GM06990 (cell line): ENCODE results near the gene EPHB1.
A peak's percentile ranks its signal among the peaks of the same experiment; 100 is the strongest.

Experiments used
- DNase-seq: peaks from one replicate; pipeline ENCODE4 v3.0.0-alpha.2; 2011; ENCODE audit not compliant: insufficient read length; ENCODE audit errors: extremely low read depth
- H3K27me3 ChIP-seq: replicated peaks from 2 replicates; pipeline ENCODE4 v1.6.0; 2011; ENCODE audit warnings: low read length; ENCODE audit not compliant: control insufficient read depth, insufficient read depth
- H3K36me3 ChIP-seq: 2 replicates; pipeline ENCODE4 v1.5.1; 2011; ENCODE audit warnings: low read length; ENCODE audit not compliant: control insufficient read depth, insufficient read depth
- H3K4me3 ChIP-seq: replicated peaks from 2 replicates; pipeline ENCODE4 v1.5.1; 2011; ENCODE audit warnings: low read depth, mild to moderate bottlenecking, control low read depth, low read length
- CTCF ChIP-seq: IDR thresholded peaks from 2 replicates; pipeline ENCODE4 v1.5.1; 2011; ENCODE audit warnings: low read length, control low read depth, mild to moderate bottlenecking, inconsistent platforms; ENCODE audit not compliant: insufficient read depth, poor library complexity, severe bottlenecking

EPHB1 gene

DNA sequence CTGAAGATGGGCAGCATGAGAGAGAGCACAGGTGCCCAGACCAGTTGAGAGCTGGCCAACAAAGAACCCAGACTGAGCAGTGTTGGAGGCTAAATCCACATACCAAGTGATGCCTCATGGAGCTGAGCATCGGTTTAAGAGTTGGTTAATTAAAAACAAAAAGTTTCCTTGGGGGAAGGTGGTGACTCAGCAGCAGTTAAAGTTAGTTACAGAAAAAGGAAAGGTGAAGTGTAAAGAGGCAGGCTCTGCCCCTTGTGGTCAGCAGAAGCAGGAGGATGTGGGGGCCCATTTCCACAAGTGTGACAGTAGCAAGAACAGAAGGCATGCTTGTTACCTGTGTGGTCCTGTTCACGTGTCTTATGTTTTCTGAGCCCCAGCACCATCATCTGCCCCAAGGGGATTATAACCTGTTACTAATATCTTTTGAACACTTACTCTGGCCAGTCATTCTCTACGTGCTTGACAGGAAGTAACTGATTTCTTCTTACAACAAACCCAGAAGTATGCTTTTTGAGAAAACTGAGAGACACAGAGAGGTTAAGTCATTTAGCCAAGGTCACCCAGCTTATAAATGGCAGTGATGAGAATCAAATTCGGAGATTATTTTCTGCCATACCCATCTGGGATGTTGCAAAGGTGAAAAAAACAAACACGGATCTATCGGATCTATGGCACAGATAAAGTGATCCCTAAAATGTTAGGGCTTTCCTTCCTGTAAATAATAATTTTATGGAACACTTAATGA, 91.0 kb downstream of the EPHB1 start:
- Histone ChIP-seq H3K4me3 (no peak overlapping the region), H3K36me3 (no peaks in the 10 kb centered on the region), H3K27me3 (no peaks in the 10 kb centered on the region)
- peak; percentile 25 for DNase-seq
- peak; percentile 48 for TF ChIP-seq CTCF

DNA sequence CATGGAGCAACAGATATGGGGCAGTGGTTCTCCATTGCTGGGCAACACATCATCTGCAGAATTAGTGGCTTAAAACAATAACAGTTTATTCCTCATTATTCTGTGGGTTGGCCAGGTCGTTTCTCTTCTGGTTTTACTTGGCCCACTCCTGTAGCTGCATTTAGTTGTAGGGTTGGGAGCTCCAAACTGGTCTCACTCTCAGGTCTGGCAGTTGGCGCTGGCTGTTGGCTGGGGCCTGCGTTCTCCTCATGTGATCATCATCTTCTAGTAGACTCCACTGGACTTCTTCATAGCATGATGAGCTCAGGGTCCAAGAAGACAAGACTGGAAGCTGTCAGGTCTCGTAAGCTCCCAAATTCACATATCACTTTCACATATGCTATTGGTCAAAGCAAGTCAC, 91.9 kb downstream of the EPHB1 start:
- no peak for TF ChIP-seq CTCF
- no peaks in the 10 kb centered on the region for H3K27me3 ChIP-seq
- no peak overlapping the region for H3K4me3 ChIP-seq
- no peak for DNase-seq
- no peaks in the 10 kb centered on the region for H3K36me3 ChIP-seq

DNA sequence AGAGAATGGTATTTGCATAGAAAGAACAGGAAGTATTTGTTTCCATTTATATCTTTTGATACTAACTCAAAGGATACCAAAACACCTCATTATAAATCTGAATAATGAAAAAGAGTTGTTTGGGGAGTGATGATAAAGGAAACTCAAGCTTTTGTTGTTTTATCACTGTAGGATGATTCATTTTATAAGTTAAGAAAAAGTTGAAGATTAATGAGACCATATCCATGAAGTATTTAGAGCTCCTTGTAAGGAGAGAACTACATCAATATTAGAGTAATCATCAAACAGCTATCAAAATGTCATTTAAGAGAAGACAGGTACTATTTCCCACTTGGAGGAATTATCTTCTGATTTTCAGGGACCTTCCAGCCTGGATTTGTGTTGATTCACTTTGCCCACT, 92.5 kb downstream of the EPHB1 start:
- TF ChIP-seq CTCF, result no peak
- H3K36me3 ChIP-seq, result no peaks in the 10 kb centered on the region
- no peak for DNase-seq
- H3K27me3 ChIP-seq, result no peaks in the 10 kb centered on the region
- no peak overlapping the region for H3K4me3 ChIP-seq

DNA sequence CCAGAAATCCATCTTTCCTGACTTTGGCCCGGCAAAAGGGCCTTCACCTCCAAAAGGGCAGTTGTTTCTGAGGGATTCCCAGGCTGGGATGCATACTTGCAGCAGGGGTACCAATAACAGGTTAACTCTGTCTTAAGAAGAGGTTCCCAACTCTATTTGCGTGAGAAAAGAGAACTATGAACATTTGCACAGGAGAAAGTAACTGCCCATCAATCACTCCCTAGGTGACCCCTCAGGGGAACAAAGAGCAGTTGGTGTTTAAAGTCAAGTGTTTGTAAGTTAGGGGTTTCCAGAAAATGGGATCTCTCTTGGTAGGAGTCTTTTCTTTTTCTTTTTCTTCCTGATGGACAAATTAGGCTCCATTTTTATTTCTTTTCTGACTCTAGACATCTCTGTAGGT, 97.3 kb downstream of the EPHB1 start:
- DNase-seq, result no peak
- H3K36me3 ChIP-seq, result no peaks in the 10 kb centered on the region
- no peak overlapping the region for H3K4me3 ChIP-seq
- no peaks in the 10 kb centered on the region for H3K27me3 ChIP-seq
- no peak for TF ChIP-seq CTCF

- Histone ChIP-seq H3K36me3 (no peaks in the 10 kb centered on the region), H3K4me3 (no peak overlapping the region), H3K27me3 (no peaks in the 10 kb centered on the region)
- no peak for TF ChIP-seq CTCF
- DNase-seq, result no peak
Measured at GRCh38 chr3:134892761-134893160, 97.7 kb downstream of the EPHB1 start.

- Histone ChIP-seq H3K4me3 (no peak overlapping the region), H3K27me3 (no peaks in the 10 kb centered on the region; the same call in 1 of the 2 replicates), H3K36me3 (no peaks in the 10 kb centered on the region)
- no peak for DNase-seq
- no peak for TF ChIP-seq CTCF
Measured at GRCh38 chr3:134894533-134894932, 99.5 kb downstream of the EPHB1 start.
